ENCODE data around the gene KRT27.
"Not testable (repeated sequence)": the region's sequence is repeated elsewhere in the genome, so short reads cannot be mapped to it uniquely, and the experiment has no call there.

Gene KRT27

GRCh38 chr17:40782450-40782849, at the start of gene KRT27:
TSS of gene KRT27 (minus strand) at chr17:40782550. CDS start at chr17:40782493, 57 bp downstream.
- DNase-seq (no peak), ATAC-seq (no peak)

- DNase-seq (no peak), ATAC-seq (no peak)
These were observed 47.9 kb upstream of the KRT27 start for GRCh38 chr17:40830085-40830776.

GRCh38 chr17:40828454-40829044, 46.2 kb upstream of the KRT27 start:
- ATAC-seq (no peak), DNase-seq (no peak)

GRCh38 chr17:40827746-40828453, 45.5 kb upstream of the KRT27 start:
- no peak for DNase-seq
- peak; percentile 65 for ATAC-seq

GRCh38 chr17:40825599-40825998, 43.2 kb upstream of the KRT27 start:
- no peak for ATAC-seq
- DNase-seq: no peak

- DNase-seq (no peak), ATAC-seq (no peak)
These were observed 41.9 kb upstream of the KRT27 start for GRCh38 chr17:40824015-40824832.

GRCh38 chr17:40822132-40822812, 39.9 kb upstream of the KRT27 start, which contains the start of gene KRT10:
TSS of gene KRT10 (minus strand) at chr17:40822614. CDS start at chr17:40822585, 29 bp downstream.
- ATAC-seq: no peak
- DNase-seq: no peak

- no peak for DNase-seq
- no peak for ATAC-seq
These were observed 39.2 kb upstream of the KRT27 start for GRCh38 chr17:40821536-40821935.

- DNase-seq (no peak), ATAC-seq (no peak)
These were observed 38.0 kb upstream of the KRT27 start for GRCh38 chr17:40820228-40820838.

- no peak for ATAC-seq
- DNase-seq: no peak
These were observed 37.3 kb upstream of the KRT27 start for GRCh38 chr17:40819528-40820125.

- DNase-seq (peak; percentile 83), ATAC-seq (peak; percentile 89)
These were observed 36.6 kb upstream of the KRT27 start for GRCh38 chr17:40818733-40819527.

GRCh38 chr17:40818343-40818732, 36.0 kb upstream of the KRT27 start:
- ATAC-seq (no peak), DNase-seq (no peak)

- no peak for ATAC-seq
- DNase-seq: no peak
These were observed 34.8 kb upstream of the KRT27 start for GRCh38 chr17:40817103-40817682.

- ATAC-seq (no peak), DNase-seq (no peak)
These were observed 34.2 kb upstream of the KRT27 start for GRCh38 chr17:40816569-40816968.

- no peak for ATAC-seq
- no peak for DNase-seq
These were observed 33.0 kb upstream of the KRT27 start for GRCh38 chr17:40815381-40815780.

GRCh38 chr17:40814657-40815056, 32.3 kb upstream of the KRT27 start:
- DNase-seq, ATAC-seq: not testable (repeated sequence)

GRCh38 chr17:40813804-40814203, 31.5 kb upstream of the KRT27 start:
- DNase-seq: no peak
- no peak for ATAC-seq

GRCh38 chr17:40812639-40813038, 30.3 kb upstream of the KRT27 start:
- DNase-seq (no peak), ATAC-seq (no peak)

- DNase-seq (no peak), ATAC-seq (no peak)
These were observed 28.1 kb upstream of the KRT27 start for GRCh38 chr17:40810494-40810893.

Measured in stimulated activated naive CD8-positive, alpha-beta T cell treated with anti-CD3 and anti-CD28 coated beads, Interleukin-15, Interleukin-2, amounts not matched to agents 100 U/mL and 50 U/mL, for 24 hours (primary cell).